HepG2 (cell line): ENCODE data around the gene PCNX4. TPM values are rescaled to one million over a fixed set of nuclear protein-coding genes. Genes with fewer than 3 reads are reported as not detected.
A peak's percentile ranks its signal among the peaks of the same experiment; 100 is the strongest.

Experiments
- AKAP8 ChIP-seq: sonication (generic); formaldehyde crosslinking; IDR thresholded peaks from 2 replicates; pipeline ENCODE4 v1.5.1; 2020; ENCODE audit warnings: mild to moderate bottlenecking, missing genetic modification reagents
- CEBPG ChIP-seq: IDR thresholded peaks from 2 replicates; pipeline ENCODE4 v1.6.1; 2016
- DMTF1 ChIP-seq: sonication (generic); formaldehyde crosslinking; IDR thresholded peaks from 2 replicates; pipeline ENCODE4 v1.4.0; 2020; ENCODE audit warnings: mild to moderate bottlenecking, missing genetic modification reagents
- GMEB2 ChIP-seq: IDR thresholded peaks from 2 replicates; pipeline ENCODE4 v1.6.1; 2016; ENCODE audit warnings: missing biosample characterization, missing genetic modification reagents, low read depth
- KAT8 ChIP-seq: IDR thresholded peaks from 2 replicates; pipeline ENCODE4 v1.6.1; 2016; ENCODE audit warnings: missing genetic modification reagents, missing compliant biosample characterization
- MAFF ChIP-seq: IDR thresholded peaks from 2 replicates; pipeline ENCODE4 v1.6.1; 2011; ENCODE audit warnings: low read depth, low read length, improper control_type of control experiment
- NAIF1 ChIP-seq: sonication (generic); formaldehyde crosslinking; IDR thresholded peaks from 2 replicates; pipeline ENCODE4 v1.5.0; 2020; ENCODE audit warnings: mild to moderate bottlenecking, missing genetic modification reagents, borderline replicate concordance
- NFIC ChIP-seq: IDR thresholded peaks from 2 replicates; pipeline ENCODE4 v1.6.1; 2012; ENCODE audit warnings: mild to moderate bottlenecking, low read length, inconsistent platforms
- NKX3-1 ChIP-seq: sonication (generic); formaldehyde crosslinking; IDR thresholded peaks from 2 replicates; pipeline ENCODE4 v1.5.0; 2020; ENCODE audit warnings: missing genetic modification reagents
- PBX2 ChIP-seq: IDR thresholded peaks from 2 replicates; pipeline ENCODE4 v1.6.1; 2016; ENCODE audit warnings: control low read depth
- RBAK ChIP-seq: sonication (generic); formaldehyde crosslinking; IDR thresholded peaks from 2 replicates; pipeline ENCODE4 v1.5.1; 2020; ENCODE audit warnings: mild to moderate bottlenecking, missing genetic modification reagents
- SP140L ChIP-seq: sonication (generic); formaldehyde crosslinking; IDR thresholded peaks from 2 replicates; pipeline ENCODE4 v1.4.0; 2020; ENCODE audit warnings: missing genetic modification reagents, borderline replicate concordance
- SRY ChIP-seq: sonication (generic); formaldehyde crosslinking; IDR thresholded peaks from 2 replicates; pipeline ENCODE4 v1.8.0; 2022; ENCODE audit warnings: mild to moderate bottlenecking, missing genetic modification reagents
- ZNF224 ChIP-seq: sonication (generic); formaldehyde crosslinking; IDR thresholded peaks from 2 replicates; pipeline ENCODE4 v1.5.0; 2020; ENCODE audit warnings: mild to moderate bottlenecking, missing genetic modification reagents
- ZNF282 ChIP-seq: fragments of 450-650 bp; IDR thresholded peaks from 2 replicates; pipeline ENCODE4 v1.6.1; 2018; ENCODE audit not compliant: partially characterized antibody
- polyA plus RNA-seq, 8 experiments: library from polyadenylated mRNA; depleted of rRNA in 3 of 8; stranded (reverse) in 7 of 8; unstranded in 1 of 8; fragments of >200 nt; fragmentation: Illumina TruSeq in 4 of 8; extraction: Trizol in 4 of 8; gene quantifications; 2 replicates each; pipeline versions ENCODE4 v1.2.1 to v1.2.3, GENCODE V29; 2011 to 2016; ENCODE audit warnings: low read depth in 4 of 8, missing spikeins in 1 of 8, mixed read lengths in 1 of 8; ENCODE audit not compliant: insufficient read depth in 1 of 8
- total RNA-seq, 5 experiments: library from RNA; depleted of rRNA; stranded (reverse); fragments of >200 nt; fragmentation: Illumina TruSeq; extraction: Trizol; gene quantifications; 2 replicates each; pipeline ENCODE4 v1.2.3, GENCODE V29; 2016; ENCODE audit warnings: low read depth in 1 of 5
- TF ChIP-seq, protein P1 (sequence below): sonication (generic); formaldehyde crosslinking; IDR thresholded peaks from 2 replicates; pipeline ENCODE4 v1.5.1; 2020; ENCODE audit warnings: mild to moderate bottlenecking, moderate library complexity, missing genetic modification reagents

Gene PCNX4
- total and polyA plus RNA-seq, 2 of the 13 experiments (the other 11 are each of a cell fraction or from before 2014, with no cell fraction given), result 28.6 to 43.0 TPM

GRCh38 chr14:60091550-60092525 is at the start of gene PCNX4 (continued):
- TF ChIP-seq NFIC, result no peak
- no peak for TF ChIP-seq MAFF
- TF ChIP-seq NAIF1, result peak; percentile 91
- TF ChIP-seq AKAP8, result peak; percentile 90
- peak; percentile 82; the same call in 1 of the 2 replicates for TF ChIP-seq DMTF1 (CRISPR knock-in tag)
- no peak for TF ChIP-seq PBX2
- TF ChIP-seq ZNF282, result no peak
- peak; percentile 92 for TF ChIP-seq GMEB2 (CRISPR knock-in tag)
- peak; percentile 94 for TF ChIP-seq ZNF224
- peak; percentile 90 for TF ChIP-seq KAT8 (CRISPR knock-in tag)
- TF ChIP-seq NKX3-1, result peak; percentile 82
- TF ChIP-seq, protein P1, sequence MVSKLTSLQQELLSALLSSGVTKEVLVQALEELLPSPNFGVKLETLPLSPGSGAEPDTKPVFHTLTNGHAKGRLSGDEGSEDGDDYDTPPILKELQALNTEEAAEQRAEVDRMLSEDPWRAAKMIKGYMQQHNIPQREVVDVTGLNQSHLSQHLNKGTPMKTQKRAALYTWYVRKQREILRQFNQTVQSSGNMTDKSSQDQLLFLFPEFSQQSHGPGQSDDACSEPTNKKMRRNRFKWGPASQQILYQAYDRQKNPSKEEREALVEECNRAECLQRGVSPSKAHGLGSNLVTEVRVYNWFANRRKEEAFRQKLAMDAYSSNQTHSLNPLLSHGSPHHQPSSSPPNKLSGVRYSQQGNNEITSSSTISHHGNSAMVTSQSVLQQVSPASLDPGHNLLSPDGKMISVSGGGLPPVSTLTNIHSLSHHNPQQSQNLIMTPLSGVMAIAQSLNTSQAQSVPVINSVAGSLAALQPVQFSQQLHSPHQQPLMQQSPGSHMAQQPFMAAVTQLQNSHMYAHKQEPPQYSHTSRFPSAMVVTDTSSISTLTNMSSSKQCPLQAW (CRISPR knock-in tag), result peak; percentile 84
- TF ChIP-seq RBAK (CRISPR knock-in tag), result no peak
- TF ChIP-seq CEBPG, result peak; percentile 95
- TF ChIP-seq SRY (CRISPR knock-in tag), result peak; percentile 97
- peak; percentile 42; the same call in 1 of the 2 replicates for TF ChIP-seq SP140L (CRISPR knock-in tag)
